Measurements from ENCODE around the gene NTS.

NTS gene

DNA sequence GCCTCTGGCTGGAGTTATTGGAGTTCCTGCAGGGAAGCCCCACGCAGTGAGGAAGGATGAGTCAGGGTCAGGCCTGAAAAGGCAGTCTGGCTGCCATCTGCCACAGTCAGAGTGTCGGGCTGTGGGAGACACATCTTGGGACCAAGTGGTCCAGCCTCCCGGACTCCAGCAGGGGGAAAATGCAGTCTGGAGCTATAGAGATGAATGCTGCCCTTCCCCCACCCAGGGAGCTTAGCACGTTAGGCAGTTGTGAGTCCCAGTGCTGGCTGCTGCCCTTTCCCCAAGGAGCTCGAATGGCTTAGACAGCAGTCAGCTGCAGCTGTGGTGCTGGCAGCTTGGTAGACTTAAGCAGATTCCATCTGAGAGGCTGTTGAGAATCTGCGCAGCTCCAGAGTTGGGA is 8.2 kb upstream of the NTS start:
- DNase-seq (no peak), ATAC-seq (replicated peaks) (no peak)
- Mint-ChIP-seq H3K4me3 (no peak overlapping the region), H3K4me1 (ENCODE audit: low read depth in 2 of 2) (no peaks in the 10 kb centered on the region), H3K27ac (no peak overlapping the region), H3K36me3 (ENCODE audit: insufficient read depth) (no peaks in the 10 kb centered on the region), H3K27me3 (no peaks in the 10 kb centered on the region), H3K9me3 (peaks cover 17 to 20% of the 10 kb centered on the region in 2 donors)

DNA sequence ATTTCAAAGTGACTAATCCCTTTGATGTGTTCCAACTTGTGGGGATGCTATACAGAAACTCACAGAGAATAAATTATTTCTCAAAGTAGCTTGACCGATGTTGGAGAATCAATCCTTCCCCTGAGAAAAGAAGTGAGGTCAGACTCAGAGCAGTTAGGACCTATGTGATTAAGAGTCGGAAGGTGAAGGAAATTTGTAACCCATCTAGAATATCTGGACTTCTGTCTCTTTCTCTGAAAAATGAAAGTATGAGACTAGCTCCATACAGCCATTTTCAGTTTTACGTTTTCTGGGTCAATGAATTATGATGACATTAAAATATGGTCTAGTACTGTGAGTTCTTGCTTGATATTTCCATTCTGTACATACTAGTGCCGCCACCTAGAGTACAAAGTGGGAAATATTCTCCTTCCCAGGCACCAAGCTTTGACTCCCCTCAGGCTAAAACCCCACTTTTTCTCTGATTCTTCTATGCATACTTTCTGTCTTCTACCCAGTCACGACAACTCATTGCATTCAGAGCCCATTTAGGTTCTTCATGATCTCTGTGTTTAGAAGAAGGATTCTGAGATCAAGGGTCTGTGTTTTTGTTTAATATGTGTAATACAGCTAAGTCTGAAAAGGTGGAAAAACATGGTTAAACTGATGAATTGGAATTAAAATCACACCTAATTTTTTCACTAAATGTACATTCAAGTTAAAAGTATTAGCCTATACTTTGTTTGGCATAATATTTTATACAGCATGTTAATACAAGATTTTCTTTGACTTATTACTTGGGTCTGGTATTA is 6.9 kb upstream of the NTS start:
- no peak overlapping the region for H3K4me3 Mint-ChIP-seq
- DNase-seq (no peak), ATAC-seq (replicated peaks) (no peak)
- H3K36me3 Mint-ChIP-seq (ENCODE audit: insufficient read depth) = no peaks in the 10 kb centered on the region
- H3K9me3 Mint-ChIP-seq = peaks cover 8 to 13% of the 10 kb centered on the region in 2 donors
- H3K27me3 Mint-ChIP-seq = no peaks in the 10 kb centered on the region
- no peaks in the 10 kb centered on the region for H3K4me1 Mint-ChIP-seq (ENCODE audit: low read depth in 2 of 2)
- H3K27ac Mint-ChIP-seq = no peak overlapping the region

DNA sequence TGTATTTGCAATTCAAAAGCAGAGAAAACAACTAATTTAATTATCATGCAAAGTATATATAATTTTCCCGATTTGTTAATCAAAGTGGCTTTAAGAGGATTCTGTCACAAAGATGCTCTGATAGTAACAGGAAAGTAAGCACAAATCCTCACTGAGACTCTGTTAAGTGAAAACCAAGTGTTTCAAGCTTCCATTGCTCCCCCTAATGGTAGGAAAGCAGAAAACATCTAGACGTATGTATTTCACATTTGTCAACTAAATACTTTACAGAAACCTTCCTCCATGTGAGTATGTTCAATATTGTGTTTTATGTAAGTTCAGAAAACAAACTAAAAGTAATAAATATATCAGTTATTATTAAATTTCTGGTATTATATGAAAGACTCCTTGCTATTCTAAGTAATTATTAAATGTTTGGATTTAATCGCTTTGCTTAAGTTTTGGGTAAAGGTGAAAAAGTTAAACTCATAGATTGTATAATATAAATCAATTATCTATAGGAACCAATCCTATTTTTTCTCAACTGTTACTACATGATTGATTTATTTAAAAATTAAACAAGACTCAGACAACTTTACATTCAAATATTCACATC is 1.5 kb upstream of the NTS start:
- Mint-ChIP-seq H3K36me3 (ENCODE audit: insufficient read depth) (no peaks in the 10 kb centered on the region), H3K27ac (no peak overlapping the region), H3K4me3 (no peak overlapping the region), H3K9me3 (peaks cover 0 to 7% of the 10 kb centered on the region in 2 donors), H3K4me1 (ENCODE audit: low read depth in 2 of 2) (no peaks in the 10 kb centered on the region), H3K27me3 (no peaks in the 10 kb centered on the region)
- no peak for ATAC-seq (replicated peaks)
- no peak for DNase-seq

DNA sequence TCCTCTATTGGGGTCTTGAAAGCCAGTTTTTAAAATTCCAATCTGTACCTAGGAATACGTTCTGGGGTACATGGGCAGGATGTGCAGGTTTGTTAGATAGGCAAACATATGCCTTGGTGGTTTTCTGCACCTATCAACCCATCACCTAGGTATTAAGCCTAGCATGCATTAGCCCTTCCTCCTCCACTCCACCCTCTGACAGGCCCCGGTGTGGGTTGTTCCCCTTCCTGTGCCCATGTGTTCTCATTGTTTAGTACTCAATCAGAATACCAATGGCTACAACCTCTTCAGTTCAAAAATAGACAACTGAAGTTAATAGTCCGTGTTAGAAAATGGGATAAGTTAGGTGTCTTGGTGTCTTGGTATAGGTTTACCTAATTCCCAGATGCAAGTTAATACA is 3.4 kb downstream of the NTS start:
- ATAC-seq (replicated peaks) = no peak
- no peaks in the 10 kb centered on the region for H3K27me3 Mint-ChIP-seq
- no peak overlapping the region for H3K27ac Mint-ChIP-seq

DNA sequence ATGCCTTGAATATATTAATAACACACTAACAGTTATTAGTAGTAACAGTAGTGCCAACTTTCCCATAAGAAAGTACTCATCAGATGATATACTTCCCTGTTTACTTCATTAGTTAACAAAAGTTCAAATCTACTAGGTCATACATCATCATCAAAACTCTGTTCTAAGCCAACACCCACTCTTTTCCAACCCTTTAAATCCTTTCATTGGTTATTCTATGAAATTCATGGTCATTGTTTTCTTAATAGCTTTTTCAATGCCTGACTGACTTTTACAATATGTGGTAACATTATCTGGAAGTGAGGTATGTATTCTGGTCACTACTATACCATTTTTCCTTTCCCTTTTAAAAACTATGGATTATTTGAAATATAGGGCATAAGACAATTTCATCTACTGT is 9.7 kb downstream of the NTS start:
- Mint-ChIP-seq H3K9me3 (peaks cover 0 to 6% of the 10 kb centered on the region in 2 donors), H3K4me1 (ENCODE audit: low read depth in 2 of 2) (no peaks in the 10 kb centered on the region), H3K36me3 (ENCODE audit: insufficient read depth) (no peaks in the 10 kb centered on the region), H3K27me3 (no peaks in the 10 kb centered on the region), H3K27ac (no peak overlapping the region), H3K4me3 (no peak overlapping the region)
- DNase-seq (no peak), ATAC-seq (replicated peaks) (no peak)

More for the DNA sequence above, 3.4 kb downstream of the NTS start:
- Mint-ChIP-seq H3K4me3 (no peak overlapping the region), H3K9me3 (peaks cover 0 to 3% of the 10 kb centered on the region in 2 donors), H3K36me3 (ENCODE audit: insufficient read depth) (no peaks in the 10 kb centered on the region), H3K4me1 (ENCODE audit: low read depth in 2 of 2) (no peaks in the 10 kb centered on the region)
- DNase-seq = no peak

DNA sequence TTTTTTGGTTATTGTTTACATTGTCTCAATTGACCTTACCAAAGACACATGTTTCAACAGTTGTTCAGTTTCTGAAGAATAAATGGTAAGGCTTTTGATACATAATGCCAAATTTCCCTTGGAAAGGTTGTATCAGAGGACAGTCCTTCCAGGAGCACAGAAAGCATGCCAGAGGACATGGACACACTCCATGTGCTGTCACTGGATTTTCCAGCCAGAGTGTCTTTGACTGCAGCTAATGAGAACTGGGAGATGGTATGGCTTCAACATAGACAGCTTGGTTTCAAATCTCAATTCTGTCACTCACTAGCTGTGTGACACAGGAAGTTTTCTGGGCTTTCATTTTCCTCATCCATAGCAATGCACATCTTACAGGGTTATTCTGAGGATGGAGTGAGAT is 20.6 kb downstream of the NTS start:
- DNase-seq (no peak), ATAC-seq (replicated peaks) (no peak)
- no peak overlapping the region for H3K27ac Mint-ChIP-seq
- H3K27me3 Mint-ChIP-seq = no peaks in the 10 kb centered on the region
- H3K4me1 Mint-ChIP-seq (ENCODE audit: low read depth in 2 of 2) = no peaks in the 10 kb centered on the region
- no peaks in the 10 kb centered on the region for H3K36me3 Mint-ChIP-seq (ENCODE audit: insufficient read depth)
- H3K9me3 Mint-ChIP-seq = peaks cover 0 to 5% of the 10 kb centered on the region in 2 donors
- H3K4me3 Mint-ChIP-seq = no peak overlapping the region

DNA sequence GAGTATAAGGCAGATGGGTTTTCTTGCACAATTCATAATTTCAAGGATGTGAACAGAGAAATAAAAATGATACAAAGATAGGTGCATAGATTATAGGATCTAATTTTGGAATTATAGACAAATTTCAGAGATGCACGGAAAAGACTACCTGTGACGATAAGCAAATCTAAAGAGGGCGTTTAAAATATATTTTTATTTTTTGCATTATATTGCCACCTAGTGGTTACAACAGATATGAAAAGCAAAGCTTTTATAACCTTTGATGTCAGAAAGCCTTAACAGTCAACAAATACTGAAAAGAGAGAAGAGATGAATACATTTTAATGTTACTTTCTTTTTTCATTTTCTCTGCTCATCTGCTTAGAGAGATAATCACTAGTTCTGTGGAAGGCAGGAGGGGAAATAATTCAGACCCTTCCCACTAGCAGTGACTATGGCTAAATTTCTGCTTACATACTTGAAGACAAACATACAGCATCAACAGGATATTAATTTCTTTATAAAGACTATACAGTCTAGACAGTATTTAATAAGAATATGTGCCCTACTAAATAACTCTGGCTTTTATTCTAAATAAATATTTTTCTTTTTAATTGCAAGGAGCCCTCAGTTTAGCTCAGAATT is 46.3 kb downstream of the NTS start:
- H3K4me3 Mint-ChIP-seq = no peak overlapping the region
- DNase-seq (no peak), ATAC-seq (replicated peaks) (no peak)
- H3K4me1 Mint-ChIP-seq (ENCODE audit: low read depth in 2 of 2) = no peaks in the 10 kb centered on the region
- peaks cover 3% of the 10 kb centered on the region for H3K36me3 Mint-ChIP-seq (ENCODE audit: insufficient read depth)
- no peaks in the 10 kb centered on the region for H3K27me3 Mint-ChIP-seq
- H3K27ac Mint-ChIP-seq = no peak overlapping the region
- peaks cover 1 to 2% of the 10 kb centered on the region in 2 donors for H3K9me3 Mint-ChIP-seq

DNA sequence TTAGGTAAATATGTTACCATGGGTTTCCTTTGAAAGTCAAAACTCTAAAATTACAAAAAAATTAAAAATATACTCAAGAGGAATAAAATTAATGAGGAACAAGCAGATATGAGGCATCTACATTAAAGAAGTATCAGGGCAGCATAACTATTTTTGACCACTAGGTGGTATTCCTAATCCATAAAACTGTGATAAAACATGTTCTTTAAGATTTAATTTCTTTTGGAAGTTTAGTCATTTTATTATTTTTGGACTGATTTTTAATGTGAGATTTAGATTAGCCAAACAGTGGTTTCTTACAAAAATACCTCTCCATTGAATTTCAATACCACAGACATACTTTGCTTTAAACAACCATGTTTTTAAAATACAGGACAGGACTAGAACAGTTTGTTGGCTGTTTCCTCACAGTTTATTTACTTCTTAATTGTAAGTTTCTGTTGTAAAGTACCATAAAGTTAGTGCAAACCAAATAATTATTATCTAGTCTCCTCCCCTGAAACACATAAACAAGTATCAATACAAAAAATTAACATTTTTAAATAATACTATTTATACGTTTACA is 49.8 kb downstream of the NTS start:
- H3K27ac Mint-ChIP-seq = no peak overlapping the region
- no peak for DNase-seq
- peaks cover 5% of the 10 kb centered on the region in 2 donors for H3K9me3 Mint-ChIP-seq
- H3K36me3 Mint-ChIP-seq (ENCODE audit: insufficient read depth) = no peaks in the 10 kb centered on the region
- H3K4me1 Mint-ChIP-seq (ENCODE audit: low read depth in 2 of 2) = no peaks in the 10 kb centered on the region
- no peak for ATAC-seq (replicated peaks)
- no peaks in the 10 kb centered on the region for H3K27me3 Mint-ChIP-seq
- H3K4me3 Mint-ChIP-seq = no peak overlapping the region

DNA sequence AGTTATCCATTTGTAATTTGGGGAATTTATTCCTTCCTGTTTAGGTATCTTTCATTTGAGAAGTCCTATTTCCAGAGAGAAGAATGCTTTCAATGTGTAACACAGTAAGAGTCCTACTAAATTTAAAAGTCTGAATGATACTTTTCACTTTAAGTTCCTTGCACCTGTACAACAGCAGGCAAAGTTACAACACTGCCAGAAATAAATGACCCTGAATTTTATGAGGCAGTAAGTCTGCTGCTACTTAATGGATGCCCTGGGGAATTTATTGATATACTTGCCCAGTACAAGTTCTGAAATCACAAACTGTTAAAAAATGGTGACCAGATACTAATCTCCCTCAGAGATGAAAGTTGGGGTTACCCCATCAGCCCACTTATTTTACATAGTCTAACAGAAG is 53.1 kb downstream of the NTS start:
- Mint-ChIP-seq H3K4me1 (ENCODE audit: low read depth in 2 of 2) (no peaks in the 10 kb centered on the region), H3K36me3 (ENCODE audit: insufficient read depth) (no peaks in the 10 kb centered on the region), H3K4me3 (no peak overlapping the region), H3K27ac (no peak overlapping the region), H3K27me3 (no peaks in the 10 kb centered on the region), H3K9me3 (peaks cover 5 to 7% of the 10 kb centered on the region in 2 donors)
- ATAC-seq (replicated peaks) (no peak), DNase-seq (no peak)

Data from effector memory CD8-positive, alpha-beta T cell (primary cell).